HCT116 (cell line): Measurements from ENCODE around the gene KLHDC9. TPM values are rescaled to one million over a fixed set of nuclear protein-coding genes. Genes with fewer than 3 reads are reported as not detected.

Source experiments
- ATAC-seq: fragments of 200-7000 bp; cut with Tn5 transposase; 2 replicates; pipeline ENCODE4 v1.9.1; 2020; ENCODE audit warnings: mild to moderate bottlenecking, moderate library complexity
- BruUV-seq: library from RNA; stranded (reverse); fragments of 400-500 nt; replicated peaks from 2 replicates; lab custom pipeline; 2021; lab: Mats Ljungman, UMichigan
- CTCF ChIA-PET: fragments of 300-600 bp; sonication (Branson Sonifier 250); formaldehyde crosslinking; loops from one replicate; lab custom pipeline; 2021; ENCODE audit warnings: antibody characterized with exemption; lab: Charles Lee
- POLR2A ChIA-PET: fragments of 300-600, 350-600 bp; sonication (Branson Sonifier 250); formaldehyde crosslinking; loops from one replicate; lab custom pipeline; 2021; ENCODE audit warnings: antibody characterized with exemption; lab: Charles Lee
- RAD21 ChIA-PET, 2 experiments: fragments of 300-600 bp; sonication (Branson Sonifier 250); formaldehyde crosslinking; loops; one replicate each; lab custom pipeline; 2023; ENCODE audit warnings: low total read pairs in 2 of 2; ENCODE audit not compliant: uncharacterized antibody in 2 of 2, unreplicated experiment in 2 of 2, low non-redundant PET in 1 of 2; lab: Charles Lee
- DNase-seq: peaks from one replicate; pipeline ENCODE4 v3.0.0-alpha.2; 2010; ENCODE audit warnings: low read depth, low spot score
- H2AFZ ChIP-seq: fragments of 200-600 bp; shearing (Covaris generic), sonication (generic); 2 replicates; pipeline ENCODE4 v1.6.1; 2017; ENCODE audit warnings: low read depth, mixed run types, mixed read lengths, antibody characterized with exemption, low read length; ENCODE audit not compliant: poor library complexity, severe bottlenecking
- H3K27ac ChIP-seq: 2 replicates; pipeline ENCODE4 v1.5.1; 2012; ENCODE audit warnings: low read depth, low read length
- H3K27me3 ChIP-seq: fragments of 200-600 bp; sonication (generic); 2 replicates; pipeline ENCODE4 v1.6.1; 2016; ENCODE audit warnings: mixed run types, low read length, mixed read lengths; ENCODE audit not compliant: insufficient read depth
- H3K36me3 ChIP-seq, 2 experiments: fragments of 200-500 bp in 1 of 2; fragments of 200-600 bp in 1 of 2; sonication (Bioruptor generic) in 1 of 2; sonication (generic) in 1 of 2; 2 replicates each; pipeline versions ENCODE4 v1.5.1 to v1.6.1; 2014 to 2016; ENCODE audit warnings: low read length in 2 of 2, inconsistent platforms in 1 of 2, mixed read lengths in 1 of 2, mixed run types in 1 of 2; ENCODE audit not compliant: insufficient read depth in 2 of 2, control insufficient read depth in 1 of 2
- H3K4me1 ChIP-seq, 2 experiments: fragments of 200-600 bp in 1 of 2; sonication (generic) in 1 of 2; 2 replicates each; pipeline versions ENCODE4 v1.5.1 to v1.6.1; 2012 to 2017; ENCODE audit warnings: low read length in 2 of 2, inconsistent platforms in 1 of 2, mild to moderate bottlenecking in 1 of 2, mixed read lengths in 1 of 2, mixed run types in 1 of 2, moderate library complexity in 1 of 2; ENCODE audit not compliant: insufficient read depth in 2 of 2, control insufficient read depth in 1 of 2
- H3K4me2 ChIP-seq: fragments of 200-600 bp; sonication (generic); 2 replicates; pipeline ENCODE4 v1.6.1; 2017; ENCODE audit warnings: mixed run types, low read length, mixed read lengths
- H3K4me3 ChIP-seq, 2 experiments: fragments of 200-600 bp in 1 of 2; sonication (generic) in 1 of 2; replicated peaks in 1 of 2; 2 replicates each; pipeline ENCODE4 v1.5.1; 2011 to 2016; ENCODE audit warnings: low read length in 2 of 2, control low read depth in 1 of 2, low read depth in 1 of 2, mild to moderate bottlenecking in 1 of 2, mixed read lengths in 1 of 2, mixed run types in 1 of 2
- H3K79me2 ChIP-seq: fragments of 200-600 bp; sonication (generic); 2 replicates; pipeline ENCODE4 v1.6.1; 2017; ENCODE audit warnings: mild to moderate bottlenecking, mixed run types, low read length, moderate library complexity, mixed read lengths; ENCODE audit not compliant: insufficient read depth
- H3K9ac ChIP-seq: fragments of 200-600 bp; sonication (generic); 2 replicates; pipeline ENCODE4 v1.6.1; 2016; ENCODE audit warnings: low read length, mixed read lengths
- H3K9me2 ChIP-seq: fragments of 200-600 bp; sonication (generic), shearing (Covaris generic); 2 replicates; pipeline ENCODE4 v1.6.1; 2017; ENCODE audit warnings: mixed run types, mild to moderate bottlenecking, moderate library complexity; ENCODE audit not compliant: insufficient read depth
- H3K9me3 ChIP-seq, 2 experiments: fragments of 200-500 bp in 1 of 2; fragments of 200-600 bp in 1 of 2; sonication (Bioruptor generic) in 1 of 2; sonication (generic) in 1 of 2; 2 replicates each; pipeline ENCODE4 v1.6.1; 2014 to 2017; ENCODE audit warnings: low read length in 2 of 2, mixed read lengths in 2 of 2, inconsistent platforms in 1 of 2, low read depth in 1 of 2, mild to moderate bottlenecking in 1 of 2, mixed run types in 1 of 2, moderate library complexity in 1 of 2; ENCODE audit not compliant: control insufficient read depth in 1 of 2, insufficient read depth in 1 of 2
- H4K20me1 ChIP-seq: fragments of 200-600 bp; sonication (generic), shearing (Covaris generic); 2 replicates; pipeline ENCODE4 v1.6.1; 2017; ENCODE audit warnings: mixed run types, mild to moderate bottlenecking, moderate library complexity; ENCODE audit not compliant: insufficient read depth
- ATF3 ChIP-seq: IDR thresholded peaks from 2 replicates; pipeline ENCODE4 v1.6.1; 2012
- CEBPB ChIP-seq: IDR thresholded peaks from 2 replicates; pipeline ENCODE4 v1.6.1; 2012; ENCODE audit warnings: low read depth
- CTCF ChIP-seq, 3 experiments: fragments of 200-600 bp in 1 of 3; sonication (generic) in 1 of 3; IDR thresholded peaks in 2 of 3; conservative IDR thresholded peaks in 1 of 3; 2 replicates each; pipeline ENCODE4 v1.5.1; 2012 to 2017; ENCODE audit warnings: low read depth in 2 of 3, low read length in 2 of 3, antibody characterized with exemption in 1 of 3, borderline replicate concordance in 1 of 3, control low read depth in 1 of 3, mild to moderate bottlenecking in 1 of 3, mixed read lengths in 1 of 3, mixed run types in 1 of 3, moderate library complexity in 1 of 3; ENCODE audit not compliant: insufficient read depth in 1 of 3
- EGR1 ChIP-seq: IDR thresholded peaks from 2 replicates; pipeline ENCODE4 v1.6.1; 2012; ENCODE audit warnings: low read depth
- ELF1 ChIP-seq: IDR thresholded peaks from 2 replicates; pipeline ENCODE4 v1.6.1; 2012; ENCODE audit warnings: low read depth, borderline replicate concordance
- EZH2 ChIP-seq: fragments of 200-600 bp; sonication (generic); IDR thresholded peaks from 2 replicates; pipeline ENCODE4 v1.6.1; 2017; ENCODE audit warnings: antibody characterized with exemption, mixed run types
- FOSL1 ChIP-seq: IDR thresholded peaks from 2 replicates; pipeline ENCODE4 v1.6.1; 2012; ENCODE audit warnings: low read depth
- POLR2A ChIP-seq: IDR thresholded peaks from 2 replicates; pipeline ENCODE4 v1.7.0; 2011; ENCODE audit warnings: borderline replicate concordance; ENCODE audit not compliant: insufficient read depth, insufficient read length; ENCODE audit errors: extremely low read depth
- POLR2AphosphoS5 ChIP-seq: IDR thresholded peaks from 2 replicates; pipeline ENCODE4 v1.6.1; 2011; ENCODE audit warnings: mild to moderate bottlenecking, low read depth, low read length, moderate library complexity
- RAD21 ChIP-seq: IDR thresholded peaks from 2 replicates; pipeline ENCODE4 v1.6.1; 2012; ENCODE audit warnings: low read depth, mild to moderate bottlenecking
- REST ChIP-seq: IDR thresholded peaks from 2 replicates; pipeline ENCODE4 v1.6.1; 2012; ENCODE audit warnings: low read depth
- SIN3A ChIP-seq: IDR thresholded peaks from 2 replicates; pipeline ENCODE4 v1.6.1; 2012; ENCODE audit warnings: low read depth
- SP1 ChIP-seq: IDR thresholded peaks from 2 replicates; pipeline ENCODE4 v1.6.1; 2012; ENCODE audit warnings: low read depth
- SRF ChIP-seq: IDR thresholded peaks from 2 replicates; pipeline ENCODE4 v1.6.1; 2012; ENCODE audit warnings: low read depth
- TCF7L2 ChIP-seq: IDR thresholded peaks from 2 replicates; pipeline ENCODE4 v1.7.0; 2011; ENCODE audit warnings: borderline replicate concordance, inconsistent platforms; ENCODE audit not compliant: insufficient read depth, insufficient read length; ENCODE audit errors: extremely low read depth
- YY1 ChIP-seq: IDR thresholded peaks from 2 replicates; pipeline ENCODE4 v1.6.1; 2011; ENCODE audit warnings: low read length, low read depth, moderate library complexity, mild to moderate bottlenecking; ENCODE audit not compliant: insufficient replicate concordance; ENCODE audit errors: extremely low read depth
- ZFX ChIP-seq: fragments of 450-650 bp; IDR thresholded peaks from 2 replicates; pipeline ENCODE4 v1.6.1; 2017
- ZNF274 ChIP-seq: fragments of 200-500 bp; sonication (Bioruptor generic); IDR thresholded peaks from 2 replicates; pipeline ENCODE4 v1.6.1; 2014; ENCODE audit warnings: mild to moderate bottlenecking, low read depth, low read length, inconsistent platforms
- intact Hi-C: fragments of 100-400 bp; cut with micrococcal nuclease; formaldehyde crosslinking; loops from 2 replicates; pipeline ENCODE4 v1.10.0; 2022
- total RNA-seq: library from RNA; stranded (reverse); gene quantifications from one replicate; pipeline ENCODE4 v1.2.1, GENCODE V29; 2021; ENCODE audit not compliant: unreplicated experiment

The KLHDC9 gene
- total RNA-seq, 1 experiment from 2014 or later, result 1.4 TPM

- no peak for TF ChIP-seq POLR2AphosphoS5
- no peak for TF ChIP-seq SIN3A
- TF ChIP-seq TCF7L2, result no peak
- TF ChIP-seq RAD21, result no peak
- TF ChIP-seq ZNF274, result no peak
- TF ChIP-seq FOSL1, result no peak
- TF ChIP-seq POLR2A, result no peak
- TF ChIP-seq ELF1, result no peak
Observed at GRCh38 chr1:161095230-161095629, 2.9 kb upstream of the KLHDC9 start (continued).

- H3K4me1 ChIP-seq, result peaks cover 10 to 47% of the 10 kb centered on the region in 2 experiments
- H3K9me2 ChIP-seq, result no peaks in the 10 kb centered on the region
- H3K27me3 ChIP-seq, result no peaks in the 10 kb centered on the region
- no peaks in the 10 kb centered on the region for H3K79me2 ChIP-seq
- H2AFZ ChIP-seq, result no peak overlapping the region
- H3K4me2 ChIP-seq, result no peak overlapping the region
- H3K9me3 ChIP-seq, result no peaks in the 10 kb centered on the region
- TF ChIP-seq POLR2A (no peak), SIN3A (no peak), REST (no peak), CTCF (IDR thresholded peaks at IDR 0.05 in 2 of 3, conservative IDR thresholded peaks at IDR 0.05 in 1 of 3; ENCODE audit: borderline replicate concordance in 1 of 3, insufficient read depth in 1 of 3, low read depth in 2 of 3, low read length in 2 of 3) (no peak), ZFX (no peak), CEBPB (no peak), EGR1 (no peak), ZNF274 (no peak), EZH2 (no peak), ATF3 (no peak), YY1 (no peak), POLR2AphosphoS5 (no peak), SRF (no peak), ELF1 (no peak), SP1 (no peak), TCF7L2 (no peak)
- DNase-seq, result no peak
- H3K9ac ChIP-seq, result no peak overlapping the region
- H4K20me1 ChIP-seq, result no peaks in the 10 kb centered on the region
- ATAC-seq, result no peak
- no TSS peak for BruUV-seq
- intact Hi-C loops, result loop anchor here (2.0 to 5.0 kb wide), 2 partner anchors 51 to 74 kb away; partner anchors contain the start of genes F11R and USF1
- POLR2A ChIA-PET, result interaction anchor here (1.1 kb wide), 1 partner anchor 50 kb away, joined by 3 read pairs; the partner anchor contains the start of gene USF1
- peaks cover 5 to 8% of the 10 kb centered on the region in 2 experiments; a peak in 3 of 4 replicates for H3K36me3 ChIP-seq
- CTCF ChIA-PET, result interaction anchor here (1.1 to 3.5 kb wide), 6 partner anchors 9 to 261 kb away, joined by 3 to 25 read pairs (median 10); no protein-coding TSS in a partner anchor
- H3K27ac ChIP-seq, result no peak overlapping the region
- RAD21 ChIA-PET, result interaction anchor here (0.9 to 1.4 kb wide), 2 partner anchors 22 to 98 kb away, joined by 3 read pairs; no protein-coding TSS in a partner anchor
- no peak overlapping the region for H3K4me3 ChIP-seq
Observed at GRCh38 chr1:161096015-161096414, 2.1 kb upstream of the KLHDC9 start.
